Parathyroid adenoma (tissue), 2 donors: ENCODE measurements around the gene MYRFL.

Experiments
- H2AFZ ChIP-seq: fragments of 300-600 bp; sonication (generic); one replicate; pipeline ENCODE4 v1.7.0; 2017; ENCODE audit warnings: antibody characterized with exemption, mild to moderate bottlenecking
- H3K27ac ChIP-seq: fragments of 300-600 bp; sonication (generic); one replicate; pipeline ENCODE4 v1.7.0; 2017
- H3K27me3 ChIP-seq: fragments of 300-600 bp; sonication (generic); one replicate; pipeline ENCODE4 v1.7.0; 2017; ENCODE audit warnings: low read length; ENCODE audit not compliant: control insufficient read depth, insufficient read depth
- H3K36me3 ChIP-seq: fragments of 300-600 bp; sonication (generic); one replicate; pipeline ENCODE4 v1.7.0; 2017; ENCODE audit warnings: low read length; ENCODE audit not compliant: control insufficient read depth, insufficient read depth
- H3K4me1 ChIP-seq: fragments of 300-600 bp; sonication (generic); one replicate; pipeline ENCODE4 v1.7.0; 2017; ENCODE audit warnings: control low read depth
- H3K4me2 ChIP-seq: fragments of 300-600 bp; sonication (generic); one replicate; pipeline ENCODE4 v1.7.0; 2017; ENCODE audit warnings: low read length
- H3K4me3 ChIP-seq: fragments of 300-600 bp; sonication (generic); one replicate; pipeline ENCODE4 v1.7.0; 2017; ENCODE audit warnings: low read depth, low read length
- H3K79me2 ChIP-seq: fragments of 300-600 bp; sonication (generic); one replicate; pipeline ENCODE4 v1.7.0; 2017; ENCODE audit warnings: control low read depth
- H3K9ac ChIP-seq: fragments of 300-600 bp; sonication (generic); one replicate; pipeline ENCODE4 v1.7.0; 2017; ENCODE audit warnings: mild to moderate bottlenecking
- H3K9me3 ChIP-seq: fragments of 300-600 bp; sonication (generic); one replicate; pipeline ENCODE4 v1.7.0; 2017; ENCODE audit warnings: low read length; ENCODE audit not compliant: control insufficient read depth
- TF ChIP-seq, protein P1 (sequence below): fragments of 300-600 bp; sonication (generic); IDR thresholded peaks from one replicate; pipeline ENCODE4 v1.7.0; 2017; ENCODE audit warnings: antibody characterized with exemption, mild to moderate bottlenecking
- donor health status: primary hyperparathyroidism.

Gene MYRFL

DNA sequence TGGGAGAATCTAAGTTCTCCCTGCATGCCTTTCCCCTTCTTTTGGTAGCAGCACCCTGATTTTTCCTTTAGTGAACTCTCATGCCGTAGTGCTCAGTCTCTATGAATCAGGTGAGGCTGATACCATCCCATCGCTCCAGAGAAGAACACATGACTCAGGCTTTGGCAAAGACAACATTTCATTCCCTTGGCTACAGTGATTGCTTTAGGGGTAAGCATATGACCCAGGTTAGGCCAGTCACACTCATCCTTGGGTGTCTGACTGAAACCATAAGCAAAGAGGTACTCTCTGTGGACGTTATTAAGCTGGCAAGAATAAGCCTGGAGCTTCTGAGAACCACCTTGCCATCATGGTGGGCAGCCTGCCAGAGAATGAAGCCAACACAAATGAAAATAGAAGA is 141.8 kb downstream of the MYRFL start:
- H3K36me3 ChIP-seq, result no peaks in the 10 kb centered on the region
- H3K27me3 ChIP-seq, result no peaks in the 10 kb centered on the region
- H2AFZ ChIP-seq, result no peak overlapping the region
- no peak overlapping the region for H3K4me2 ChIP-seq
- H3K4me1 ChIP-seq, result no peaks in the 10 kb centered on the region
- no peak overlapping the region for H3K9ac ChIP-seq
- no peak overlapping the region for H3K27ac ChIP-seq
- no peak overlapping the region for H3K4me3 ChIP-seq
- TF ChIP-seq, protein P1, sequence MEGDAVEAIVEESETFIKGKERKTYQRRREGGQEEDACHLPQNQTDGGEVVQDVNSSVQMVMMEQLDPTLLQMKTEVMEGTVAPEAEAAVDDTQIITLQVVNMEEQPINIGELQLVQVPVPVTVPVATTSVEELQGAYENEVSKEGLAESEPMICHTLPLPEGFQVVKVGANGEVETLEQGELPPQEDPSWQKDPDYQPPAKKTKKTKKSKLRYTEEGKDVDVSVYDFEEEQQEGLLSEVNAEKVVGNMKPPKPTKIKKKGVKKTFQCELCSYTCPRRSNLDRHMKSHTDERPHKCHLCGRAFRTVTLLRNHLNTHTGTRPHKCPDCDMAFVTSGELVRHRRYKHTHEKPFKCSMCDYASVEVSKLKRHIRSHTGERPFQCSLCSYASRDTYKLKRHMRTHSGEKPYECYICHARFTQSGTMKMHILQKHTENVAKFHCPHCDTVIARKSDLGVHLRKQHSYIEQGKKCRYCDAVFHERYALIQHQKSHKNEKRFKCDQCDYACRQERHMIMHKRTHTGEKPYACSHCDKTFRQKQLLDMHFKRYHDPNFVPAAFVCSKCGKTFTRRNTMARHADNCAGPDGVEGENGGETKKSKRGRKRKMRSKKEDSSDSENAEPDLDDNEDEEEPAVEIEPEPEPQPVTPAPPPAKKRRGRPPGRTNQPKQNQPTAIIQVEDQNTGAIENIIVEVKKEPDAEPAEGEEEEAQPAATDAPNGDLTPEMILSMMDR, result no peak
- no peaks in the 10 kb centered on the region for H3K9me3 ChIP-seq
- no peaks in the 10 kb centered on the region for H3K79me2 ChIP-seq

DNA sequence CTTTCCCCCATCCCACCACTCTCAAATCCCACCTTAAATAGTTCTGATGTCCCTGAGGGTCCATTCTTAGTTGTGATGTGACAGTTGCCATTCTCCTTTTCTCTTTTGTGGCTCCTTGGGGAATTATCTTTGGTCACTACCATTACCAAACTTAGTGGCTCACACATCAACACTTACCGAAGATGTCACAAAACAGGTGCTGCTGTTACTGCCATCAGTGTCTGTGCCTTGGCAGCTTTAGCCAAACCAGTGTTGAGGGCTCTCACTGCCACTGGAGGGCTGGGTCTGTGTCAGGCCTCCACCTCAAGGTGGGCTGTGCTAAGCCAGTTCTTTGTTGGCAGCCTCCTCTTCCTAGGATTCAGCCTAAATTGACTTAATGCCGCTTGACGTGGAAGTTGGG is 144.0 kb downstream of the MYRFL start:
- Histone ChIP-seq H3K27ac (no peak overlapping the region), H3K9ac (no peak overlapping the region)
- TF ChIP-seq, protein P1, result no peak

DNA sequence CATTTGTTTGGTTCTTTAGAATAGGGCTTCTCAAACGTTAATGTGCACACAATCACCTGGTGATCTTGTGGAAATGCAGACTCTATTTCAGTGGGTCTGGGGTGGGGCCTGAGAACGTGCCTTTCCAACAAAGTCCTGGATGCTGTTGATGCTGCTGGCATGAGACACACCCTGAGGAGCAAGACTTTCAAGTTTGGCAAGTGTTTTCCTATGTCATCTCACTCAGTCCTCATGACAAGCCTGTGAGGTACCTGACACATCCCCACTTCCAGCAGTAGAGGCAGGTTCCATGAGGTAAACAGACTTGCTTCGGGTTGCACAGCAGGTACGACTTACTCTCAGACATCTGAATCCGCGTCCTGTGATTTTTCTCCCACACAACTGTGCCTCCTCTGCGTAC is 147.1 kb downstream of the MYRFL start:
- TF ChIP-seq, protein P1, result no peak
- Histone ChIP-seq H3K9ac (no peak overlapping the region), H3K36me3 (no peaks in the 10 kb centered on the region), H3K27ac (no peak overlapping the region), H2AFZ (no peak overlapping the region), H3K4me1 (no peaks in the 10 kb centered on the region), H3K79me2 (no peaks in the 10 kb centered on the region), H3K27me3 (no peaks in the 10 kb centered on the region), H3K4me2 (no peak overlapping the region), H3K4me3 (no peak overlapping the region), H3K9me3 (no peaks in the 10 kb centered on the region)

More for the DNA sequence above, 144.0 kb downstream of the MYRFL start:
- H3K4me1 ChIP-seq, result no peaks in the 10 kb centered on the region
- no peak overlapping the region for H2AFZ ChIP-seq
- H3K27me3 ChIP-seq, result no peaks in the 10 kb centered on the region
- H3K4me3 ChIP-seq, result no peak overlapping the region
- no peak overlapping the region for H3K4me2 ChIP-seq
- no peaks in the 10 kb centered on the region for H3K9me3 ChIP-seq
- no peaks in the 10 kb centered on the region for H3K36me3 ChIP-seq
- H3K79me2 ChIP-seq, result no peaks in the 10 kb centered on the region

DNA sequence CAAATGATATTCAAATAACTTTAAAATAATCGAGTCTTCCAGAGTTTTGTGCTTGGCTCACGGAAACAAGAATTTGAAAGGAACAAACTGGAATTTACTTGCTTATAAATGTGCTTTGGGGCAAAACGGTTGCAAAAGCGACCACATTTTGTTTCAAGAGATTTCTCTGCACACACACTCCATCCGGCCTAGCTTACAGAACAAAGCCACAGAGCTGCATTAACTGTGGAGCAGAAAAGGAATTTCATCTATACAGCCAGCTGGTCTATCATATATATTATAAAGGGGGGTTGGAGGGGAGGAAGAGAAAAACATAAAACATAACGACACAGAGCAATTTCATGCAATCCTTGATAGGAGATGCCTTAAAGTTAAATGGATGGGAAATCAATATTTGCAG is 153.0 kb downstream of the MYRFL start:
- H3K9ac ChIP-seq, result no peak overlapping the region
- no peaks in the 10 kb centered on the region for H3K9me3 ChIP-seq
- H3K4me2 ChIP-seq, result no peak overlapping the region
- no peak overlapping the region for H3K4me3 ChIP-seq
- H3K79me2 ChIP-seq, result no peaks in the 10 kb centered on the region
- no peaks in the 10 kb centered on the region for H3K36me3 ChIP-seq
- no peak overlapping the region for H3K27ac ChIP-seq
- H3K4me1 ChIP-seq, result no peaks in the 10 kb centered on the region
- TF ChIP-seq, protein P1, result no peak
- no peak overlapping the region for H2AFZ ChIP-seq
- no peaks in the 10 kb centered on the region for H3K27me3 ChIP-seq

DNA sequence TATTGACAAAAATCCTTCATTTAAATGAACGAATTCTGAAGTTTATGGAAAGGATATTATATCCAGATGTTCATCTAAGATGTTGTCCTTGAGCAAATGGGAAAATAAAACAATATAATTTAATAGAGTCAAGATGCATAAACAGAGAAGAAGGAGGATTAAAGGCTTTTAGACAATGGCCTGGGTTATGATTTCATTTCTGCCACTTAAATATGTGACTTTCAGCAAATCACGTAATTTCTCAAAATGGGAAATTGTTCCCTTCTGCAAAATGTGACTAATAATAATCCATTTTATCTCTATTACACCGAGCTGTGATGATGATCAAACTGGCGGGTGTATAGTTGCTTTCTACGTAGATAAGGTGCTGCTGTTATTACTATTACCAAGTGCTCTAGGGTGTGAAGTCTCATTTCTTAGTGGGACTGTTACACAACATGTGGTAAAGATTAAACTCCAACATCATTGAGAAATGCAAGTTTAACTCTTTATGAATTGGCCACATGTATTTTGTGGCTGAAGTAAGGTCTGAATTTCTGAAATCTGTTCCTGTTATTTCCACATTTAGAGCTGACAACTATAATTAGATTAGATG is 157.0 kb downstream of the MYRFL start:
- H3K9ac ChIP-seq, result no peak overlapping the region
- H3K36me3 ChIP-seq, result no peaks in the 10 kb centered on the region
- no peaks in the 10 kb centered on the region for H3K4me1 ChIP-seq
- no peak overlapping the region for H3K4me2 ChIP-seq
- H3K9me3 ChIP-seq, result no peaks in the 10 kb centered on the region
- H3K79me2 ChIP-seq, result no peaks in the 10 kb centered on the region
- no peak overlapping the region for H2AFZ ChIP-seq
- no peak overlapping the region for H3K4me3 ChIP-seq
- H3K27me3 ChIP-seq, result no peaks in the 10 kb centered on the region
- H3K27ac ChIP-seq, result no peak overlapping the region
- TF ChIP-seq, protein P1, result no peak
